Testis (tissue), 3 donors: Measurements from ENCODE around the gene DPF3. TPM values are rescaled to one million over a fixed set of nuclear protein-coding genes. Genes with fewer than 3 reads are reported as not detected.

Source experiments
- DNase-seq: peaks from one replicate; pipeline ENCODE4 v3.0.0-alpha.2; 2019
- H3K27ac ChIP-seq, 2 donors: fragments of 200-600 bp; sonication (generic); one replicate each; pipeline ENCODE4 v1.5.1; 2019
- H3K27me3 ChIP-seq: fragments of 200-600 bp; sonication (generic); one replicate; pipeline ENCODE4 v1.5.1; 2019
- H3K36me3 ChIP-seq: fragments of 200-600 bp; sonication (generic); one replicate; pipeline ENCODE4 v1.5.1; 2017; ENCODE audit warnings: low read depth; ENCODE audit errors: missing control alignments
- H3K4me1 ChIP-seq: fragments of 200-600 bp; sonication (generic); one replicate; pipeline ENCODE4 v1.5.1; 2019
- H3K4me3 ChIP-seq, 2 donors: fragments of 200-600 bp; sonication (generic); one replicate each; pipeline ENCODE4 v1.5.1; 2017 to 2019
- H3K9me3 ChIP-seq: fragments of 200-600 bp; sonication (generic); one replicate; pipeline ENCODE4 v1.5.1; 2017
- CTCF ChIP-seq, 3 experiments: fragments of 450-650 bp in 2 of 3; fragments of 200-600 bp in 1 of 3; sonication (generic) in 1 of 3; IDR thresholded peaks; one replicate each; pipeline ENCODE4 v1.5.1; 2016 to 2019; ENCODE audit warnings: antibody characterized with exemption in 3 of 3, mild to moderate bottlenecking in 2 of 3, moderate library complexity in 1 of 3
- POLR2A ChIP-seq: fragments of 450-650 bp; IDR thresholded peaks from one replicate; pipeline ENCODE4 v1.6.1; 2017; ENCODE audit warnings: antibody characterized with exemption, mild to moderate bottlenecking, moderate library complexity
- WGBS, 2 donors: methylation state at CpG; one replicate each; pipeline ENCODE4 v1.1.5; 2018; 5-methylcytosine and 5-hydroxymethylcytosine counted together
- intact Hi-C: fragments of 100-400 bp; cut with DNase I; formaldehyde crosslinking; loops from one replicate; pipeline ENCODE4 v1.15.1; 2023; ENCODE audit warnings: low total_unique reads
- polyA plus RNA-seq: library from polyadenylated mRNA; stranded (reverse); fragments of 350-450 nt; fragmentation: Illumina TruSeq; extraction: RNeasy Lipid Tissue Mini Kit (QIAGEN cat#74804); gene quantifications from one replicate; pipeline ENCODE4 v1.2.3, GENCODE V29; 2014; ENCODE audit warnings: low read depth, low replicate concordance; ENCODE audit not compliant: insufficient read depth
- total RNA-seq, 2 donors: library from RNA; depleted of rRNA; stranded (reverse); fragments of >200 nt; gene quantifications; one replicate each; pipeline ENCODE4 v1.2.3, GENCODE V29; 2016

Gene DPF3
- total and polyA plus RNA-seq, 3 donors from 2014 or later, result 14.6 to 41.6 (median 26.4) TPM

GRCh38 chr14:72704502-72704901 lies 189.4 kb downstream of the DPF3 start:
- intact Hi-C loops, result no loop called here
- no peak for DNase-seq
- no peak overlapping the region for H3K27ac ChIP-seq
- peaks cover 4% of the 10 kb centered on the region for H3K4me1 ChIP-seq
- 74 to 82% methylated on average over 3 of the region's 3 CpGs for whole genome bisulfite sequencing, 2 donors
- no peaks in the 10 kb centered on the region for H3K27me3 ChIP-seq
- H3K9me3 ChIP-seq, result no peaks in the 10 kb centered on the region
- TF ChIP-seq POLR2A (no peak), CTCF (IDR thresholded peaks at IDR 0.05) (no peak)
- H3K4me3 ChIP-seq, result no peak overlapping the region
- H3K36me3 ChIP-seq, result no peaks in the 10 kb centered on the region

- no peak for DNase-seq
- no peak for TF ChIP-seq POLR2A
- no peak for TF ChIP-seq CTCF (IDR thresholded peaks at IDR 0.05)
- Histone ChIP-seq H3K27ac (no peak overlapping the region), H3K9me3 (no peaks in the 10 kb centered on the region), H3K4me3 (no peak overlapping the region), H3K4me1 (peaks cover 4% of the 10 kb centered on the region), H3K27me3 (no peaks in the 10 kb centered on the region), H3K36me3 (no peaks in the 10 kb centered on the region)
- WGBS, 2 donors, result 63 to 85% methylated on average over 2 to 7 of the region's 7 CpGs
- intact Hi-C loops, result no loop called here
These were observed 192.3 kb downstream of the DPF3 start for GRCh38 chr14:72701605-72702004.

GRCh38 chr14:72701237-72701565 lies 192.7 kb downstream of the DPF3 start:
- WGBS, 2 donors, result 75 to 83% methylated on average over 7 of the region's 7 CpGs
- Histone ChIP-seq H3K27ac (no peak overlapping the region), H3K4me3 (no peak overlapping the region), H3K4me1 (peaks cover 4% of the 10 kb centered on the region), H3K27me3 (no peaks in the 10 kb centered on the region), H3K36me3 (no peaks in the 10 kb centered on the region), H3K9me3 (no peaks in the 10 kb centered on the region)
- no peak for DNase-seq
- TF ChIP-seq POLR2A (no peak), CTCF (IDR thresholded peaks at IDR 0.05) (no peak)
- intact Hi-C loops, result no loop called here

GRCh38 chr14:72700338-72701236 lies 193.3 kb downstream of the DPF3 start:
- H3K27ac ChIP-seq, result no peak overlapping the region
- peaks cover 4% of the 10 kb centered on the region for H3K4me1 ChIP-seq
- H3K9me3 ChIP-seq, result no peaks in the 10 kb centered on the region
- intact Hi-C loops, result no loop called here
- H3K4me3 ChIP-seq, result no peak overlapping the region
- no peaks in the 10 kb centered on the region for H3K27me3 ChIP-seq
- no peak for TF ChIP-seq CTCF (IDR thresholded peaks at IDR 0.05)
- no peak for TF ChIP-seq POLR2A
- no peak for DNase-seq
- no peaks in the 10 kb centered on the region for H3K36me3 ChIP-seq
- 81 to 87% methylated on average over 12 of the region's 12 CpGs for WGBS, 2 donors

GRCh38 chr14:72699852-72700257 lies 194.0 kb downstream of the DPF3 start:
- no peaks in the 10 kb centered on the region for H3K9me3 ChIP-seq
- WGBS, 2 donors, result 60% methylated on average over 3 of the region's 3 CpGs
- no peak overlapping the region for H3K27ac ChIP-seq
- intact Hi-C loops, result no loop called here
- H3K36me3 ChIP-seq, result no peaks in the 10 kb centered on the region
- DNase-seq, result no peak
- peaks cover 4% of the 10 kb centered on the region for H3K4me1 ChIP-seq
- H3K4me3 ChIP-seq, result no peak overlapping the region
- no peaks in the 10 kb centered on the region for H3K27me3 ChIP-seq
- no peak for TF ChIP-seq CTCF (IDR thresholded peaks at IDR 0.05)
- TF ChIP-seq POLR2A, result no peak
